SH-SY5Y (cell line): Measurements from ENCODE around the gene RERE.

Experiments
- GATA2 ChIP-seq: IDR thresholded peaks from 2 replicates; pipeline ENCODE4 v1.6.1; 2011; ENCODE audit warnings: mild to moderate bottlenecking, low read depth, low read length
- GATA3 ChIP-seq: IDR thresholded peaks from 2 replicates; pipeline ENCODE4 v1.6.1; 2011; ENCODE audit warnings: low read depth, mild to moderate bottlenecking, low read length, moderate library complexity

GRCh38 chr1:8754247-8754650 lies 63.2 kb downstream of the RERE start:
- TF ChIP-seq GATA2 (no peak), GATA3 (no peak)
